ENCODE data around the gene C7orf25. TPM values are rescaled to one million over a fixed set of nuclear protein-coding genes. Genes with fewer than 3 reads are reported as not detected.
"Not testable (repeated sequence)": the region's sequence is repeated elsewhere in the genome, so short reads cannot be mapped to it uniquely, and the experiment has no call there.

C7orf25 gene
- total and polyA plus RNA-seq, 2 donors, result 2.3 to 4.1 TPM

DNA sequence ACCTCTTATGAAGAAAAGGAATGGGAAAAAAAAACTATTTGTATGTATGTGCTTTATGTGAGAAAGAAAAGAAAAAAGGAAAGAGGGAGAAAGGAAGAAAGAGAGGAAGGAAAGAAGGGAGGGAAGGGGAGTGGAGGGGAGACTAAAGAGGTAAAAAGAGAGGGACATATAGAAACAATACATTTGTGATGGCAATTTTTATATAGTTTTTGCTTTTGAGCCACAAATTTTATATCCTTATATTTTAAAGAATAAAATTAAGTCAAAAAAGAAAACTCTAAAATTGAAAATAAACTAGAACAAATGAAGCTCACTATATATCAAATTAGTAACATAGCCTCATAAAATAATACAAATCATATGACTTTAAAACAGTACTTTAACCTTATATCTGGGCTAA lies 11.0 kb downstream of the C7orf25 start:
- H3K27ac ChIP-seq (ENCODE audit: low read depth in 1 of 2, low read length in 1 of 2), result no peak overlapping the region
- H3K9me3 ChIP-seq (ENCODE audit: control insufficient read depth in 2 of 2, insufficient read depth in 1 of 2, low read length in 1 of 2), result no peaks in the 10 kb centered on the region
- H3K4me3 ChIP-seq (ENCODE audit: low read length in 2 of 2), result no peak overlapping the region
- no peak for DNase-seq (ENCODE audit: low read depth in 6 of 9, low spot score in 9 of 9)
- H3K36me3 ChIP-seq (ENCODE audit: control insufficient read depth in 2 of 2, insufficient read depth in 2 of 2, low read length in 1 of 2), result no peaks in the 10 kb centered on the region
- no peaks in the 10 kb centered on the region for H3K4me1 ChIP-seq (ENCODE audit: control insufficient read depth in 2 of 2, insufficient read depth in 2 of 2, low read length in 2 of 2)
- no peaks in the 10 kb centered on the region for H3K27me3 ChIP-seq (ENCODE audit: control insufficient read depth in 2 of 2, insufficient read depth in 1 of 2, low read length in 1 of 2)

DNA sequence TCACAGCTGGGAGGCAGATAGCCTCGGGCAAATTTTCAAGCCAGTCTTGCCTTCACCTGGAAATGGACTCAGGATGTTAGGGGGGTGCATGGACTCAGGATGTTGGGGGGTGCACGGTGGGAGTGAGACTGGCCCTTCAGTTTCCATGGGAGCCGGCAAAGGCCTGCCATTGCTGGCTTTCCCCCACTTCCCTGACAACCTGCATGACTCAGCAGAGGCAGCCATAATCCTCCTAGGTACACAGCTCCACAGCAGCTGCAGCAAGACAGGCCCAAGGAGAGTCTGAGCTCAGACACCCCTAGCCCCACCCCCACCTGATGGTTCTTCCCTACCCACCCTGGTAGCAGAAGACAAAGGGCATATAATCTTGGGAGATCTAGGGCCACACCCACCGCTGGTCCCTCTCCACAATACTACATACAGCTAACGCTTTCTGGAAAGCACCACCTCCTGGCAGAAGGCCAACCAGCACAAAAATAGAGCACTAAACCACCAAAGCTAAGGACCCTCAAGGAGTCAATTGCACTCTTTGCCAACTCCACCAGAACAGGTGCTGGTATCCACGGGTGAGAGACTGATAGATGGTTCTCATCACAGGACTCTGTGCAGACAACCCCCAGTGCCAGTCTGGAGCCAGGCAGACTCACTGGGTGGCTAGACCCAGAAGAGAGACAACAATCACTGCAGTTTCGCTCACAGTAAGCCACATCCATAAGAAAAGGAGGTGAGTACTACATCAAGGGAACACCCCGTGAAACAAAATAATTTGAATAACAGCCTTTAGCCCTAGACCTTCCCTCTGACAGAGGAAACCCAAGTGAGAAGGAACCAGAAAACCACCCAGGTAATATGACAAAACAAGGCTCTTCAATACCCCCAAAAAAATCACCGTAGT lies 18.3 kb downstream of the C7orf25 start:
- Histone ChIP-seq H3K36me3 (ENCODE audit: control insufficient read depth in 2 of 2, insufficient read depth in 2 of 2, low read length in 1 of 2) (no peaks in the 10 kb centered on the region), H3K9me3 (ENCODE audit: control insufficient read depth in 2 of 2, insufficient read depth in 1 of 2, low read length in 1 of 2) (no peaks in the 10 kb centered on the region), H3K27me3 (ENCODE audit: control insufficient read depth in 2 of 2, insufficient read depth in 1 of 2, low read length in 1 of 2) (peaks cover 0 to 11% of the 10 kb centered on the region in 2 donors), H3K4me1 (ENCODE audit: control insufficient read depth in 2 of 2, insufficient read depth in 2 of 2, low read length in 2 of 2) (peaks cover 0 to 5% of the 10 kb centered on the region in 2 donors), H3K4me3 (ENCODE audit: low read length in 2 of 2) (no peak overlapping the region), H3K27ac (ENCODE audit: low read depth in 1 of 2, low read length in 1 of 2) (no peak overlapping the region)
- 79% methylated on average over 9 of the region's 9 CpGs for WGBS
- no peak for DNase-seq (ENCODE audit: low read depth in 6 of 9, low spot score in 9 of 9)

DNA sequence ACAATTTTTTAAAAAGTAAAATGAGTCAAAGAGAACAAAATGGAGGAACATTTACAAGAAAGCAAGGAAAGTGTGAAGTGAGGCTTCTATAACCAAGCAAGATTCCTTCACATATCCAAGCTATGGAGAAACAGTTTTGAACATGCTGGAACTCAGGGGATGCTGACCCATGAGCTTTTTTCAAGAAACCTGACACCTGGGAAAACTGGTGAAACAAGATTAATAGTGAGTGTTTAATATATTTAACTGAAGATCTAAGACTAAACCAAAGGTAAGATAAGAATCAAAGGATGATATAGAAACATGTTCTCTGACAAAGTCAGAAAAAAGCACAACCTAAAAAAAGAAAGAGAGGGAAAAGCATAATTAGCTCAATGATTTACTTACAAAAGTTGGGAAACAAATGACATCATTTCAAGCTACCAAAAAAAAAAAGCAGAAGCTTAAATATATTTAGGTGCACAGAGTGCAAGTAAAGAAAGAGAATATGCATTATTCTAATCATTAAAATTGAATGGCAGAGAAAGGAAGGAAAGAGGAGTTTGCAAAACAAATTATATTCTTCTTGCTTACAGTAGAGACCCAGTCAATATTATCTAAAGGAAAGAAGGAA lies 24.9 kb downstream of the C7orf25 start:
- Histone ChIP-seq H3K27me3 (ENCODE audit: control insufficient read depth in 2 of 2, insufficient read depth in 1 of 2, low read length in 1 of 2) (peaks cover 0 to 34% of the 10 kb centered on the region in 2 donors), H3K4me3 (ENCODE audit: low read length in 2 of 2) (no peak overlapping the region), H3K4me1 (ENCODE audit: control insufficient read depth in 2 of 2, insufficient read depth in 2 of 2, low read length in 2 of 2) (peaks cover 0 to 9% of the 10 kb centered on the region in 2 donors), H3K36me3 (ENCODE audit: control insufficient read depth in 2 of 2, insufficient read depth in 2 of 2, low read length in 1 of 2) (no peaks in the 10 kb centered on the region), H3K27ac (ENCODE audit: low read depth in 1 of 2, low read length in 1 of 2) (no peak overlapping the region), H3K9me3 (ENCODE audit: control insufficient read depth in 2 of 2, insufficient read depth in 1 of 2, low read length in 1 of 2) (no peaks in the 10 kb centered on the region)
- no peak for DNase-seq (ENCODE audit: low read depth in 6 of 9, low spot score in 9 of 9)

DNA sequence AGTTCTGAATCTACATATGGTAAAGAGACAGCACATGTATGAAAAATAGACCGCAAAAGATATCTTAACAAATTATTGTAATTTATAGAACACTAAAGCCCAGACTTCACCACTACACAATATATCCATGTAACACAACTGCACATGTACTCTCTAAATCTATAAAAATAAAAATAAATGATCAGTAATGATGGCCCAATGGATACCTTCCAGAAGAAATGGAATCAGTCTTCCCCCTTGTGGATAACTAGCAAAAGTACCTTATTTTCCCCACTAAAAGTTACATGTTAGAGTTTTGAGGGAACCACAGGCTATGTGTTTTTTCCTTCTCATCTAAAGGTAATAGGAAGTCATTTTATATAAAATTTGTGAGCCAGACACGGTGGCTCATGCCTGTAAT lies 25.7 kb downstream of the C7orf25 start:
- Histone ChIP-seq H3K36me3 (ENCODE audit: control insufficient read depth in 2 of 2, insufficient read depth in 2 of 2, low read length in 1 of 2) (no peaks in the 10 kb centered on the region), H3K4me3 (ENCODE audit: low read length in 2 of 2) (no peak overlapping the region), H3K9me3 (ENCODE audit: control insufficient read depth in 2 of 2, insufficient read depth in 1 of 2, low read length in 1 of 2) (no peaks in the 10 kb centered on the region), H3K4me1 (ENCODE audit: control insufficient read depth in 2 of 2, insufficient read depth in 2 of 2, low read length in 2 of 2) (peaks cover 0 to 9% of the 10 kb centered on the region in 2 donors), H3K27me3 (ENCODE audit: control insufficient read depth in 2 of 2, insufficient read depth in 1 of 2, low read length in 1 of 2) (peaks cover 0 to 34% of the 10 kb centered on the region in 2 donors), H3K27ac (ENCODE audit: low read depth in 1 of 2, low read length in 1 of 2) (no peak overlapping the region)
- 56% methylated on average over 2 of the region's 2 CpGs for WGBS
- DNase-seq (ENCODE audit: low read depth in 6 of 9, low spot score in 9 of 9), result no peak

DNA sequence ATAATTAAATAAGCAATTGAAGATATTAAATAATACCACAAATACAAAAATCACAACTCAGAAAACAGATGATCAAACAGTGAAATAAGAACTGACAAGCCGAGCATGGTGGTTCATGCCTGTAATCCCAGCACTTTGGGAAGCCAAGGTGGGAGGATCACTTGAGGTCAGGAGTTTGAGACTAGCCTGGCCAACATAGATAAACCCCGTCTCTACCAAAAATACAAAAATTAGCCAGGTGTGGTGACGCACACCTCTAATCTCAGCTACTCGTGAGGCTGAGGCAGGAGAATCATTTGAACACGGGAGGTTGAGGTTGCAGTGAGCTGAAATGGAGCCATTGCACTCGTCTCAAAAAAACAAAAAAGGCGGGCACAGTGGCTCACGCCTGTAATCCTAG lies 26.7 kb downstream of the C7orf25 start:
- H3K36me3 ChIP-seq (ENCODE audit: control insufficient read depth in 2 of 2, insufficient read depth in 2 of 2, low read length in 1 of 2); H3K9me3 ChIP-seq (ENCODE audit: control insufficient read depth in 2 of 2, insufficient read depth in 1 of 2, low read length in 1 of 2); H3K27ac ChIP-seq (ENCODE audit: low read depth in 1 of 2, low read length in 1 of 2); H3K4me3 ChIP-seq (ENCODE audit: low read length in 2 of 2); H3K4me1 ChIP-seq (ENCODE audit: control insufficient read depth in 2 of 2, insufficient read depth in 2 of 2, low read length in 2 of 2); DNase-seq (ENCODE audit: low read depth in 6 of 9, low spot score in 9 of 9): not testable (repeated sequence)
- 97% methylated on average over 8 of the region's 8 CpGs for WGBS
- peaks cover 0 to 30% of the 10 kb centered on the region in 2 donors for H3K27me3 ChIP-seq (ENCODE audit: control insufficient read depth in 2 of 2, insufficient read depth in 1 of 2, low read length in 1 of 2)

DNA sequence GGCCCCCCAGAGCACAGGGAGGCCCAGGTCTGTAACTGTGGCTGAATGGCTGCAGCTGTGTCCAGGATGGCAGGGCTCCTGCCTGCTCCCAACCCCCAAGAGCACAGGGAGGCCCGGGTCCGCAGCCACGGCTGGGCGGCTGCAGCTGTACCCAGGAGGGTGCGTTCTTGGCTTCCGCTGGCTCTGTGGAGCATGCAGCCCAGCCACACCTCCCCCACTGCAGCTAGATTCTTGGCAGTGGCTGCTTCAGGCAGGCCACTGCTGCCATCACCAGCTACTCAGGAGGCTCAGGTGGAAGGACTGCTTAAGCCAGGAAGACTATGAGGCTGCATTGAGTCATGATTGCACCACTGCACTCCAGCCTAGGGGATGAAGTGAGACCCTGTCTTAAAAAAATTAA lies 27.9 kb downstream of the C7orf25 start:
- Histone ChIP-seq H3K9me3 (ENCODE audit: control insufficient read depth in 2 of 2, insufficient read depth in 1 of 2, low read length in 1 of 2) (no peaks in the 10 kb centered on the region), H3K36me3 (ENCODE audit: control insufficient read depth in 2 of 2, insufficient read depth in 2 of 2, low read length in 1 of 2) (no peaks in the 10 kb centered on the region), H3K27ac (ENCODE audit: low read depth in 1 of 2, low read length in 1 of 2) (no peak overlapping the region), H3K27me3 (ENCODE audit: control insufficient read depth in 2 of 2, insufficient read depth in 1 of 2, low read length in 1 of 2) (peaks cover 0 to 26% of the 10 kb centered on the region in 2 donors), H3K4me1 (ENCODE audit: control insufficient read depth in 2 of 2, insufficient read depth in 2 of 2, low read length in 2 of 2) (peaks cover 0 to 7% of the 10 kb centered on the region in 2 donors), H3K4me3 (ENCODE audit: low read length in 2 of 2) (no peak overlapping the region)
- DNase-seq (ENCODE audit: low read depth in 6 of 9, low spot score in 9 of 9), result no peak
- WGBS, result 98% methylated on average over 6 of the region's 6 CpGs

DNA sequence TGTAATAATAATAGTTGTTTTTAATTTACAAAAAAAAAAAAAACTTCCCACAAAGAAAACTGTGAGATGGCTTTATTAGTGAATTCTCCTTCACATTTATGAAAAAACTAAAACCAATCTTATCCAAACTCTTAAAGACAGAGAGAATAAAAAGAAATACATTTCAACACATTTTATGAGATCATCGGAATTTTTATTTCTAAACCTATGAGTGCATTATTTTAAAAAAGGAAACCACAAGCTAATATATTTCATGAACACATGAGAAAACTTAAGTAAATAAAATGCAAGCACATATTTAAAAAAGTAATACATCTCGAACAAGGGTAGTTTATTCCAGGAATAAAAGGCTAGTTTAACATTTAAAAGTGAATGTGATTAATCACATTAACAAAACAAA lies 31.5 kb downstream of the C7orf25 start:
- H3K27ac ChIP-seq (ENCODE audit: low read depth in 1 of 2, low read length in 1 of 2), result no peak overlapping the region
- 95% methylated on average over 2 of the region's 2 CpGs for WGBS
- H3K4me3 ChIP-seq (ENCODE audit: low read length in 2 of 2), result no peak overlapping the region
- H3K4me1 ChIP-seq (ENCODE audit: control insufficient read depth in 2 of 2, insufficient read depth in 2 of 2, low read length in 2 of 2), result no peaks in the 10 kb centered on the region
- peaks cover 0 to 2% of the 10 kb centered on the region in 2 donors for H3K27me3 ChIP-seq (ENCODE audit: control insufficient read depth in 2 of 2, insufficient read depth in 1 of 2, low read length in 1 of 2)
- H3K9me3 ChIP-seq (ENCODE audit: control insufficient read depth in 2 of 2, insufficient read depth in 1 of 2, low read length in 1 of 2), result no peaks in the 10 kb centered on the region
- no peaks in the 10 kb centered on the region for H3K36me3 ChIP-seq (ENCODE audit: control insufficient read depth in 2 of 2, insufficient read depth in 2 of 2, low read length in 1 of 2)
- DNase-seq (ENCODE audit: low read depth in 6 of 9, low spot score in 9 of 9), result no peak

DNA sequence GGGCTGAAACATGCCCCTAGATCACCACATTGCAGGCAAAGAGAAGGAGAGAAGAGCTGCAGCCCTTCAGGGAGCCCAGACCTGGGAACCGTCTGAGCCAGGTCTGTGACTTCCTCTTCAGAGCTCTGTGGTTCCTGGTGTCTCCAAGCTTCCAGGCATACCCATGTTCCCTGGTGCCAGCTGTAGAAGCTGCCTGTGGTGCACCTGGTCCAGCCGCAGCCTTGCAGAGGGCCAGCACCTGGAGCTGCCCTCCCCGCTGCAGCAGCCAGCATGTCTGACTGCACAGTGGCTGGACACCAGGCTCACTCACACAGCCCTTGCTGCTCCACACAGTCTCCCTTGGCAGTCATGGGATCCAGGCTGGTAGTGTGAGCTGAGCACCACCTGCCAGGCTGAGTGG lies 33.6 kb downstream of the C7orf25 start:
- no peaks in the 10 kb centered on the region for H3K36me3 ChIP-seq (ENCODE audit: control insufficient read depth in 2 of 2, insufficient read depth in 2 of 2, low read length in 1 of 2)
- no peak overlapping the region for H3K27ac ChIP-seq (ENCODE audit: low read depth in 1 of 2, low read length in 1 of 2)
- H3K27me3 ChIP-seq (ENCODE audit: control insufficient read depth in 2 of 2, insufficient read depth in 1 of 2, low read length in 1 of 2), result no peaks in the 10 kb centered on the region
- no peak for DNase-seq (ENCODE audit: low read depth in 6 of 9, low spot score in 9 of 9)
- H3K4me3 ChIP-seq (ENCODE audit: low read length in 2 of 2), result no peak overlapping the region
- no peaks in the 10 kb centered on the region for H3K9me3 ChIP-seq (ENCODE audit: control insufficient read depth in 2 of 2, insufficient read depth in 1 of 2, low read length in 1 of 2)
- H3K4me1 ChIP-seq (ENCODE audit: control insufficient read depth in 2 of 2, insufficient read depth in 2 of 2, low read length in 2 of 2), result no peaks in the 10 kb centered on the region
- 58% methylated on average over 3 of the region's 3 CpGs for WGBS

DNA sequence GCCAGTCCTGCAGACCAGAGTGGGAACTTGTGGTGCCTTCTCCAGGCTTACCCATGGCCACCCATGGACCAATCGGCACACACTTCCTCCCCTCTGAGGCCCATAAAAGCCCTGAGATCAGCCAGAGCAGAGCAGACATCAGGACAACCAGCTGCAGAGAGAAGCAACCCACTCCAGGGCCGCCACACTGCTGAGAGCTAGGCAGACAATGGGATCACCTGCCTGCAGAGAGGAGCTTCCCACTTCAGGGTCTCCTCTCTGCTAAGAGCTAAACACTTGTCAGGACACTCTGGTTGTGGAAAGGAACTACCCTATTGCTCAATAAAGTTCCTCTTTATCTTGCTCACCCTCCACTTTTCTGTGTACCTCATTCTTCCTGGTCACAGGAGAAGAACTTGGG lies 34.0 kb downstream of the C7orf25 start:
- Histone ChIP-seq H3K4me1 (ENCODE audit: control insufficient read depth in 2 of 2, insufficient read depth in 2 of 2, low read length in 2 of 2) (no peaks in the 10 kb centered on the region), H3K27me3 (ENCODE audit: control insufficient read depth in 2 of 2, insufficient read depth in 1 of 2, low read length in 1 of 2) (no peaks in the 10 kb centered on the region), H3K36me3 (ENCODE audit: control insufficient read depth in 2 of 2, insufficient read depth in 2 of 2, low read length in 1 of 2) (no peaks in the 10 kb centered on the region), H3K4me3 (ENCODE audit: low read length in 2 of 2) (no peak overlapping the region), H3K9me3 (ENCODE audit: control insufficient read depth in 2 of 2, insufficient read depth in 1 of 2, low read length in 1 of 2) (no peaks in the 10 kb centered on the region), H3K27ac (ENCODE audit: low read depth in 1 of 2, low read length in 1 of 2) (no peak overlapping the region)
- 83% methylated on average over 2 of the region's 2 CpGs for WGBS
- DNase-seq (ENCODE audit: low read depth in 6 of 9, low spot score in 9 of 9), result no peak

Measured in thymus (tissue), 11 donors.